ENCODE results near the gene CACNB4.
"Not testable (repeated sequence)": the region's sequence is repeated elsewhere in the genome, so short reads cannot be mapped to it uniquely, and the experiment has no call there.

CACNB4 gene

GRCh38 chr2:152019732-152020131 lies 79.1 kb downstream of the CACNB4 start:
- DNase-seq (ENCODE audit: low spot score): no peak

- no peak for DNase-seq (ENCODE audit: low spot score)
Observed at GRCh38 chr2:152016181-152017120, 82.4 kb downstream of the CACNB4 start.

GRCh38 chr2:152015552-152015951 lies 83.3 kb downstream of the CACNB4 start:
- DNase-seq (ENCODE audit: low spot score): no peak

- DNase-seq (ENCODE audit: low spot score): no peak
Observed at GRCh38 chr2:152012697-152013096, 86.1 kb downstream of the CACNB4 start.

- no peak for DNase-seq (ENCODE audit: low spot score)
Observed at GRCh38 chr2:152011724-152012123, 87.1 kb downstream of the CACNB4 start.

GRCh38 chr2:152005607-152006006 lies 93.2 kb downstream of the CACNB4 start:
- no peak for DNase-seq (ENCODE audit: low spot score)

GRCh38 chr2:152003283-152003682 lies 95.6 kb downstream of the CACNB4 start:
- not testable (repeated sequence) for DNase-seq (ENCODE audit: low spot score)

- peak; percentile 61 for DNase-seq (ENCODE audit: low spot score)
Observed at GRCh38 chr2:151999053-151999452, 99.8 kb downstream of the CACNB4 start.

GRCh38 chr2:151996243-151997003 lies 102.4 kb downstream of the CACNB4 start:
- DNase-seq (ENCODE audit: low spot score): no peak

GRCh38 chr2:151995161-151995557 lies 103.7 kb downstream of the CACNB4 start:
- no peak for DNase-seq (ENCODE audit: low spot score)

- not testable (repeated sequence) for DNase-seq (ENCODE audit: low spot score)
Observed at GRCh38 chr2:151994178-151994577, 104.7 kb downstream of the CACNB4 start.

GRCh38 chr2:151991010-151991409 lies 107.8 kb downstream of the CACNB4 start:
- no peak for DNase-seq (ENCODE audit: low spot score)

- no peak for DNase-seq (ENCODE audit: low spot score)
Observed at GRCh38 chr2:151989378-151989777, 109.5 kb downstream of the CACNB4 start.

GRCh38 chr2:151987484-151987883 lies 111.4 kb downstream of the CACNB4 start:
- no peak for DNase-seq (ENCODE audit: low spot score)

GRCh38 chr2:151984424-151985083 lies 114.3 kb downstream of the CACNB4 start:
- no peak for DNase-seq (ENCODE audit: low spot score)

- no peak for DNase-seq (ENCODE audit: low spot score)
Observed at GRCh38 chr2:151983221-151983620, 115.6 kb downstream of the CACNB4 start.

GRCh38 chr2:151981886-151982285 lies 117.0 kb downstream of the CACNB4 start:
- no peak for DNase-seq (ENCODE audit: low spot score)

GRCh38 chr2:151979694-151980093 lies 119.2 kb downstream of the CACNB4 start:
- no peak for DNase-seq (ENCODE audit: low spot score)

- DNase-seq (ENCODE audit: low spot score): no peak
Observed at GRCh38 chr2:151978709-151979108, 120.1 kb downstream of the CACNB4 start.

- no peak for DNase-seq (ENCODE audit: low spot score)
Observed at GRCh38 chr2:151977631-151978030, 121.2 kb downstream of the CACNB4 start.

- no peak for DNase-seq (ENCODE audit: low spot score)
Observed at GRCh38 chr2:151976945-151977353, 121.9 kb downstream of the CACNB4 start.

Data from AG08396 (cell line).